ENCODE measurements around the gene FAM124A. TPM values are rescaled to one million over a fixed set of nuclear protein-coding genes. Genes with fewer than 3 reads are reported as not detected.

The FAM124A gene
- total RNA-seq, 1 experiment from 2014 or later, result not detected

- Histone ChIP-seq H3K79me2 (ENCODE audit: low read depth) (no peaks in the 10 kb centered on the region), H2AFZ (no peak overlapping the region), H3K4me1 (replicated peaks; ENCODE audit: insufficient read depth) (no peaks in the 10 kb centered on the region), H3K27ac (no peak overlapping the region), H3K4me2 (no peak overlapping the region), H3F3A (ENCODE audit: insufficient read depth, low read depth) (no peaks in the 10 kb centered on the region), H3K27me3 (ENCODE audit: insufficient read depth, low read depth) (peaks cover 62% of the 10 kb centered on the region; the same call in 1 of the 2 replicates), H3K9me3 (ENCODE audit: insufficient read depth, low read depth) (no peaks in the 10 kb centered on the region), H4K20me1 (ENCODE audit: insufficient read depth) (no peaks in the 10 kb centered on the region), H3K36me3 (ENCODE audit: low read depth) (no peaks in the 10 kb centered on the region), H3K9me2 (ENCODE audit: insufficient read depth) (no peaks in the 10 kb centered on the region), H3K4me3 (no peak overlapping the region)
- intact Hi-C loops (cut with micrococcal nuclease; ENCODE audit: unreplicated experiment), result no loop called here
- TF ChIP-seq, protein P1, sequence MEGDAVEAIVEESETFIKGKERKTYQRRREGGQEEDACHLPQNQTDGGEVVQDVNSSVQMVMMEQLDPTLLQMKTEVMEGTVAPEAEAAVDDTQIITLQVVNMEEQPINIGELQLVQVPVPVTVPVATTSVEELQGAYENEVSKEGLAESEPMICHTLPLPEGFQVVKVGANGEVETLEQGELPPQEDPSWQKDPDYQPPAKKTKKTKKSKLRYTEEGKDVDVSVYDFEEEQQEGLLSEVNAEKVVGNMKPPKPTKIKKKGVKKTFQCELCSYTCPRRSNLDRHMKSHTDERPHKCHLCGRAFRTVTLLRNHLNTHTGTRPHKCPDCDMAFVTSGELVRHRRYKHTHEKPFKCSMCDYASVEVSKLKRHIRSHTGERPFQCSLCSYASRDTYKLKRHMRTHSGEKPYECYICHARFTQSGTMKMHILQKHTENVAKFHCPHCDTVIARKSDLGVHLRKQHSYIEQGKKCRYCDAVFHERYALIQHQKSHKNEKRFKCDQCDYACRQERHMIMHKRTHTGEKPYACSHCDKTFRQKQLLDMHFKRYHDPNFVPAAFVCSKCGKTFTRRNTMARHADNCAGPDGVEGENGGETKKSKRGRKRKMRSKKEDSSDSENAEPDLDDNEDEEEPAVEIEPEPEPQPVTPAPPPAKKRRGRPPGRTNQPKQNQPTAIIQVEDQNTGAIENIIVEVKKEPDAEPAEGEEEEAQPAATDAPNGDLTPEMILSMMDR (conservative IDR thresholded peaks at IDR 0.05), result no peak
- no peak for DNase-seq
- CTCF ChIA-PET, result interaction anchor here (1.1 kb wide), 1 partner anchor 13 kb away, joined by 4 read pairs; no protein-coding TSS in a partner anchor
- BruUV-seq (replicated peaks), result no TSS peak
- POLR2A ChIA-PET (ENCODE audit: unreplicated experiment), result no interaction called here
These were observed 725 bp downstream of the FAM124A start for GRCh38 chr13:51222686-51223559.

DNA sequence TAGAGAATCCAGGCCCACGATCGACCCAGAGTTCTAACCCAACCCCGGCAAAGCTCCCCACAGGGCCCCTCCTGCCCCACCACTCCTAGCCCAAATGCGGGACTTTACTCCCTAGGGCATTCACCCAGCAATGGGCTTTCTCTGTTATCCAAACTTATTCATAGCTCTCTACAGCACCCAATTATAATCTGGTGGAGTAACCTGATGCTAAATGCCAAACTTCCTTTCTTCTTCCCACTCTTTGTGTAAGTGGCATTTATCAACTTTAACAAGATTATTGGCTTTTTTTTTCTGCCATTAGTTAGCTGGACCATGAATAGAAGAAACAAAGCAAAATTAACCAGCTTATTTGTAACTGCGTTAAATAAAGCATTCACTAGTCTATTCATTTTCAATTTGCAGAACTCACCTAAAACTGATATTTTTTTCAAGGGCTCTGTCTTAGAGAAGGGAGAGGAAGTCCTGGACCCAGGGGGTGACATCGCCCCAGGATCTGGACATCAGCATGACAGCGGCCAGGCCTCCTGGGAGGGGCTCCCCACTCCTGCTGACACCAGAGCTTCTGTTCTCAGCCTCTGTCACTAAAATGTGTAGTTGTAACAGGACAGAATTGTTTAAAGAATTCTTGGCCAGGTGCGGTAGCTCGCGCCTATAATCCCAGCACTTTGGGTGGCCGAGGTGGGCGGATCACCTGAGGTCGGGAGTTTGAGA is 1.5 kb downstream of the FAM124A start:
- DNase-seq, result no peak
- no peaks in the 10 kb centered on the region for H3K9me3 ChIP-seq (ENCODE audit: insufficient read depth, low read depth)
- H3K4me3 ChIP-seq, result no peak overlapping the region
- no peak overlapping the region for H3K27ac ChIP-seq
- ChIA-PET CTCF (interaction anchor here (1.1 kb wide), 1 partner anchor 13 kb away, joined by 4 read pairs; no protein-coding TSS in a partner anchor), POLR2A (ENCODE audit: unreplicated experiment) (no interaction called here)
- no peaks in the 10 kb centered on the region for H3F3A ChIP-seq (ENCODE audit: insufficient read depth, low read depth)
- H4K20me1 ChIP-seq (ENCODE audit: insufficient read depth), result no peaks in the 10 kb centered on the region
- no peaks in the 10 kb centered on the region for H3K4me1 ChIP-seq (replicated peaks; ENCODE audit: insufficient read depth)
- no peak for TF ChIP-seq EZH2 (IDR thresholded peaks at IDR 0.05; ENCODE audit: low read depth)
- TF ChIP-seq, protein P1 (conservative IDR thresholded peaks at IDR 0.05), result no peak
- no peaks in the 10 kb centered on the region for H3K36me3 ChIP-seq (ENCODE audit: low read depth)
- H3K9me2 ChIP-seq (ENCODE audit: insufficient read depth), result no peaks in the 10 kb centered on the region
- H3K27me3 ChIP-seq (ENCODE audit: insufficient read depth, low read depth), result peaks cover 61% of the 10 kb centered on the region
- no peaks in the 10 kb centered on the region for H3K79me2 ChIP-seq (ENCODE audit: low read depth)
- no peak overlapping the region for H2AFZ ChIP-seq
- intact Hi-C loops (cut with micrococcal nuclease; ENCODE audit: unreplicated experiment), result no loop called here
- no TSS peak for BruUV-seq (replicated peaks)
- H3K4me2 ChIP-seq, result no peak overlapping the region

GRCh38 chr13:51225029-51225428 is 2.8 kb downstream of the FAM124A start:
- Histone ChIP-seq H3K4me1 (replicated peaks; ENCODE audit: insufficient read depth) (no peaks in the 10 kb centered on the region), H4K20me1 (ENCODE audit: insufficient read depth) (no peaks in the 10 kb centered on the region), H3K4me3 (no peak overlapping the region), H3K27me3 (ENCODE audit: insufficient read depth, low read depth) (peaks cover 66% of the 10 kb centered on the region), H2AFZ (no peak overlapping the region), H3F3A (ENCODE audit: insufficient read depth, low read depth) (no peaks in the 10 kb centered on the region), H3K9me3 (ENCODE audit: insufficient read depth, low read depth) (no peaks in the 10 kb centered on the region), H3K9me2 (ENCODE audit: insufficient read depth) (no peaks in the 10 kb centered on the region), H3K27ac (no peak overlapping the region), H3K36me3 (ENCODE audit: low read depth) (no peaks in the 10 kb centered on the region), H3K4me2 (no peak overlapping the region), H3K79me2 (ENCODE audit: low read depth) (no peaks in the 10 kb centered on the region)
- CTCF ChIA-PET, result no interaction called here
- TF ChIP-seq EZH2 (IDR thresholded peaks at IDR 0.05; ENCODE audit: low read depth), result no peak
- TF ChIP-seq, protein P1 (conservative IDR thresholded peaks at IDR 0.05), result no peak
- intact Hi-C loops (cut with micrococcal nuclease; ENCODE audit: unreplicated experiment), result no loop called here
- BruUV-seq (replicated peaks), result no TSS peak
- POLR2A ChIA-PET (ENCODE audit: unreplicated experiment), result no interaction called here
- DNase-seq, result no peak

Measured in PC-9 (cell line).